ENCODE results near the gene PACSIN1. TPM values are rescaled to one million over a fixed set of nuclear protein-coding genes. Genes with fewer than 3 reads are reported as not detected.

Gene PACSIN1
- total and polyA plus RNA-seq, 2 of the 4 experiments (the other 2 are of a cell fraction): 0.02 TPM; not detected in 1

GRCh38 chr6:34486106-34486740 lies 20.3 kb downstream of the PACSIN1 start:
- intact Hi-C loops (cut with micrococcal nuclease): no loop called here
- CTCF ChIA-PET: no interaction called here
- DNase-seq (no peak), ATAC-seq (ENCODE audit: low read depth) (no peak)
- H3K4me3 ChIP-seq (ENCODE audit: insufficient read depth, low read depth, low read length): no peak overlapping the region
- no peaks in the 10 kb centered on the region for H4K20me1 ChIP-seq (ENCODE audit: insufficient read depth, low read length)
- peaks cover 1% of the 10 kb centered on the region; the same call in 1 of the 2 replicates for H3K4me1 ChIP-seq (ENCODE audit: control insufficient read depth, insufficient read depth, low read length)
- H3K79me1 ChIP-seq (ENCODE audit: low read depth in 1 of 2, low read length in 2 of 2): no peaks in the 10 kb centered on the region
- no peak overlapping the region for H4K5ac ChIP-seq (ENCODE audit: low read depth, low read length)
- no peak overlapping the region for H2AFZ ChIP-seq (replicated peaks; ENCODE audit: low read length, poor library complexity)
- H2BK20ac ChIP-seq (ENCODE audit: low read depth, low read length): no peak overlapping the region
- no peaks in the 10 kb centered on the region for H3K36me3 ChIP-seq (ENCODE audit: control insufficient read depth, insufficient read depth, low read length)
- H3K9me1 ChIP-seq (ENCODE audit: insufficient read depth, low read length): no peaks in the 10 kb centered on the region
- peaks cover 16% of the 10 kb centered on the region for H3K27me3 ChIP-seq (ENCODE audit: control insufficient read depth, insufficient read depth, low read length)
- H3K9me3 ChIP-seq (ENCODE audit: control insufficient read depth, insufficient read depth, low read length): no peaks in the 10 kb centered on the region
- no peak overlapping the region for H2BK120ac ChIP-seq (ENCODE audit: low read depth, low read length)
- in situ Hi-C loops (cut with MboI; ENCODE audit: low sequenced_read_pairs): no loop called here
- H2AK9ac ChIP-seq (replicated peaks; ENCODE audit: low read depth, low read length, poor library complexity): no peak overlapping the region
- H3K56ac ChIP-seq (ENCODE audit: extremely low read depth, insufficient read depth, low read length): no peak overlapping the region
- no peak overlapping the region for H2BK5ac ChIP-seq (ENCODE audit: low read depth, low read length, poor library complexity, severe bottlenecking)
- H4K8ac ChIP-seq (ENCODE audit: low read depth in 2 of 2, low read length in 2 of 2): no peak overlapping the region
- no peak overlapping the region for H2BK15ac ChIP-seq (ENCODE audit: low read depth, low read length)
- dilution Hi-C loops (cut with HindIII; ENCODE audit: low sequenced_read_pairs, unreplicated experiment): no loop called here
- no peak for TF ChIP-seq RAD21 (IDR thresholded peaks at IDR 0.05; ENCODE audit: low read length)
- no peak for TF ChIP-seq FOS (IDR thresholded peaks at IDR 0.05; ENCODE audit: low read depth, low read length)
- TF ChIP-seq RFX5 (IDR thresholded peaks at IDR 0.05; ENCODE audit: low read depth, low read length): no peak
- TF ChIP-seq MAFK (IDR thresholded peaks at IDR 0.05; ENCODE audit: low read depth, low read length): no peak
- TF ChIP-seq MXI1 (IDR thresholded peaks at IDR 0.05; ENCODE audit: borderline replicate concordance, low read depth, low read length): no peak
- TF ChIP-seq ELK1 (IDR thresholded peaks at IDR 0.05; ENCODE audit: borderline replicate concordance, low read depth, low read length): no peak
- no peak for TF ChIP-seq USF2 (IDR thresholded peaks at IDR 0.05; ENCODE audit: low read depth, low read length)
- no peak overlapping the region for H3K4me2 ChIP-seq (ENCODE audit: low read depth, low read length)
- no peak overlapping the region for H4K91ac ChIP-seq (ENCODE audit: insufficient read depth, low read depth, low read length)
- H3K23ac ChIP-seq (ENCODE audit: low read depth, low read length): no peak overlapping the region
- no peak overlapping the region for H3K18ac ChIP-seq (ENCODE audit: low read depth, low read length)
- POLR2A ChIA-PET (ENCODE audit: unreplicated experiment): no interaction called here
- BruUV-seq (replicated peaks): no TSS peak
- no peak overlapping the region for H3K14ac ChIP-seq (replicated peaks; ENCODE audit: low read depth, low read length)
- H2AK5ac ChIP-seq (ENCODE audit: low read depth, low read length): no peak overlapping the region; the same call in 1 of the 2 replicates
- WGBS, 2 experiments (ENCODE audit: extremely low coverage in 2 of 2, insufficient read length in 1 of 2): 35% methylated on average over 5 of the region's 8 CpGs; no CpG with 5 or more reads in 1 of the 2 experiments
- H3K9ac ChIP-seq (ENCODE audit: low read depth, low read length): no peak overlapping the region
- no peak overlapping the region for H3K4ac ChIP-seq (ENCODE audit: low read depth, low read length)
- H3K27ac ChIP-seq (ENCODE audit: insufficient read depth, low read length): no peak overlapping the region
